GM21723 (cell line): ENCODE results near the gene GRIK4.

Experiments used
- ATAC-seq: cut with Tn5 transposase; IDR thresholded peaks from one replicate; pipeline ENCODE4 v1.9.1; 2021; ENCODE audit warnings: mild to moderate bottlenecking, moderate library complexity; ENCODE audit not compliant: unreplicated experiment

Gene GRIK4

DNA sequence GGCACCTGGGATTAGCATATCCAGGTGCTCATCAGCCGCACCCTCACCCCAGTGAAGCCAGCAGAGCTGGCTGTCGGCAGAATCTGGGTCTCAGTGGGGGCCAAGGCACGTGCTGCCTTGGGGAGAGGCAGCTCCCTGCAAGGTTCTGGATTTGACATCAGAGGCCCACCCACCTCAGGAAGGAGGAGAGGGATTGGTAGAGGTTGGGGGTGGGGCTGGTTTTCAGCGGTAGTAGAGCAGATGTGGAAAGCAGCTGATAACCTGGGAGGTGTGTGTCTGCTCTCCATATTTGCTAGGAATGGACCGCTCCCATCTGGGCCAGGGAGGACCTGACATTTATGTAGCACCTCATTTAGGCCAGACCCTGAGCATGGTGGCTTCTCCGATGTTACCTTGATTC, 147.5 kb downstream of the GRIK4 start:
- ATAC-seq, result no peak

- ATAC-seq, result no peak
These were observed 148.5 kb downstream of the GRIK4 start for GRCh38 chr11:120660024-120660565.

GRCh38 chr11:120662071-120662676, 150.6 kb downstream of the GRIK4 start:
- no peak for ATAC-seq

- ATAC-seq, result no peak
These were observed 151.6 kb downstream of the GRIK4 start for GRCh38 chr11:120663142-120663541.

DNA sequence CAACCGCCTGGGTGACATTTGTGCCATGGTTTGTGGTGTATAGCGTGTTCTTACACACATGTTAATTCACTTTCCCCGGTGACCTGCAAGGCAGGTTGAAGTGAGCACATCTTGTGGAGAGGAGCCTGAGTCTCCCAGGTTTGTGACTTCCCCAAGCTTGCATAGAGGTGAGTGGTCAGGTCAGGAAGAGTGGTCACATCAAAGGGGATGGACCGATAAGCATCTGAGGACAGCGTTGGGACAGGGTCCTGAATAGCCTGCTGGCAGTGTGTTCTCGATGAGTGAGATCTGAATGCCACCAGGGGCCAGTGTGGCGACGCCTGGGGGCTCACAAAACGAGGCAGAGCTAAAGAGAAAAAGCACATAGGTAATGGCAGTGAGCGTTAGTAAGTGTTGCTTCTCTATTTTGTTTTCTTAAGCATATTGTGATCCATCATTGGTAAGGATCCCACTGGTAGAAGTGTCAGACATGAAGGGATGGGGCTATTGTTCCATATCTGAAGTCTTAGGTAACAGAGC, 154.6 kb downstream of the GRIK4 start:
- ATAC-seq, result no peak

DNA sequence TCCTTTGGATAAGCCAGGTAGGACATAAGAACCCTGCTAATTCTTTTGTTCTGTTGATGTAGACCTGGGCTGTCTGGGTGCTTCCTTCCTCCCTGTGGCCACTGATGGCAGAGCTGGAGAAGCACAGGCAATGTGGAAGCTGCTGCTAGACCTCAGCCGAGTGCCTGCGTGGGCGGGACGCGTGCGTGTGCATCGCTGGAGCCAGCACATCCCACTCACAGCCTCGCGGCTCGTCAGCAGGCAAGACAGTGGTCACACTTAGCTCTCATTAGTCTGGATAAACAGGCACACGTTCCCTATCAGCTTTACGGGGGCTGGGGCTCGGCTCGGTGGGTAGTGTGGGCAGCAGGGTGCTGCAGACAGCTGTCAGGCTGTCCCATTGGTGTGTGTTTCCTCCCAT, 155.7 kb downstream of the GRIK4 start:
- ATAC-seq, result no peak

GRCh38 chr11:120667934-120668333, 156.4 kb downstream of the GRIK4 start:
- ATAC-seq, result no peak

GRCh38 chr11:120668537-120668936, 157.0 kb downstream of the GRIK4 start:
- ATAC-seq, result no peak

DNA sequence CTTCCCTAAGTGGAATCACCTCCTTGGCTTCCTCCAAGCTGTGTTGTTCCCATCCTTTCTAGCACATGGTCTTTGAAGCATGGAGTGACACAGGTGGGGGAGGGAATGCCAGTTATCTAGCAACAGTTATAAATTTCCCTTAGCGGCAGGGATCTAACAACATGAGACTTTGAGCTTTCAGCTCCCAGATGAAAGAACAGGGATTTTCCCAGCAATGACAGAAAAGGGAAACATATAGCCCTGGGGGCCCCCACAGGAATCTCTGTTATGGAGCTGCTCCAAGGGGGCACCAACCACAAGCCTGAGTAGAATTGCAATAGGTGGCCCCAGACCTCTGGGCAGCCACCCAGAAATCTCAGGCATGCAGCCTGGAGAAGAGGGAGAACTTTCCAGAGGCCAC, 163.0 kb downstream of the GRIK4 start:
- ATAC-seq, result no peak

- ATAC-seq, result no peak
These were observed 163.6 kb downstream of the GRIK4 start for GRCh38 chr11:120675171-120675570.

DNA sequence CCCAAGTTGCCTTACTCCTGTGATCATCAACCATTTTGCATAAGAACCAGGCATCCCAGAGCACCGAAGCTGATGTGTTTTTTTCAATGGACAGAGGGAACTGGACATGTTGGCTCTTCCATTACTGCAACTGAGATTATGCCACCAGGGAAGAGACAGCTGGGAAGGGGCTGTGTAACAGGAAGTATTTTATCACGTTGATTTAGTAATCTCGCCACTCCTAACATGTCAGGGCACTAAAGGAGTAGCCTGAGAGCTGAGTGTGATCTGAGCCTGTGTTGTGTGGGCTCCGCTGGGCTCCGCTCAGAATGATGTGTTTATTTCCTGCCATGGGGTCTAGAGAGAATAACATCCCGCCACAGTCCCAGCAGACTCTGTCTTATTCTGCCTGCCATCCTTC, 165.4 kb downstream of the GRIK4 start:
- ATAC-seq, result no peak

- ATAC-seq, result no peak
These were observed 168.8 kb downstream of the GRIK4 start for GRCh38 chr11:120680322-120680721.

GRCh38 chr11:120681434-120682331, 170.1 kb downstream of the GRIK4 start:
- no peak for ATAC-seq

- ATAC-seq, result no peak
These were observed 170.7 kb downstream of the GRIK4 start for GRCh38 chr11:120682332-120682649.

DNA sequence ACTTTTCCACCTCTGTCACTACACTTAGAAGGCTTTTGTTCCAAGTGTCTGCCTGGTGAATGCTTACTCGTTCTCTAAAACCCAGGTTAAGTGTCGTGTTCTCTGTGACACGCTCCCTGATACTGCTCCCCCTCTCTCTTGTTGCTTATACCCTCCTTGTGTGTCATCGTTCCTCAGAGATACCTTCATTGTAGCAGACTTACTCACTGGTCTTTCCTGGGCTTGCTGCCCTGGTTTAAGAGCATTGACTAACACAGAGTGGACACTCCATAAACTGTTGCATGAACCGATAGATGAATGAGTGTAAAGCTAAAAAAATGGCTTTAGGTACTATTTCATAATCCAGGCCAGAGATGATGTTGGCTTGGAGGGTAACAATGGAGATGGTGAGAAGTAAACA, 171.3 kb downstream of the GRIK4 start:
- no peak for ATAC-seq

DNA sequence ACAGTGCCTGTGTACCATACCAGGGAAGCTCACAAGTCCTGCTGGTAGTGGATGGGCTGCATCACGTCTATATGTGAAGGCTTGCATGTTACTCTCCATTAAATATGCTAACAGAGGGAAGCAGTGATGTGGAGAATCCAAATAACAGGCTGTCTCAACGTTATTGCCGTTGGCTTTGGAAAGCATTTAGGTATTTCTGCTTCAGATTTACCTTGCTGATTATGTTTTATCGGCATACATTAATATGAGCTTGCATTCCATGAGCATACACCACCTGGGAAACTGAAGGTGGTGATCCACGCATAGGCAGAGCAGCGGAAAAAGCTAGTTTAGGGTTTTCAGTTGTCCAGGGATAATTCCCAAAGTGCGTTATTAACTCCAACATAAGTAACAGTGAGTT, 175.0 kb downstream of the GRIK4 start:
- no peak for ATAC-seq

DNA sequence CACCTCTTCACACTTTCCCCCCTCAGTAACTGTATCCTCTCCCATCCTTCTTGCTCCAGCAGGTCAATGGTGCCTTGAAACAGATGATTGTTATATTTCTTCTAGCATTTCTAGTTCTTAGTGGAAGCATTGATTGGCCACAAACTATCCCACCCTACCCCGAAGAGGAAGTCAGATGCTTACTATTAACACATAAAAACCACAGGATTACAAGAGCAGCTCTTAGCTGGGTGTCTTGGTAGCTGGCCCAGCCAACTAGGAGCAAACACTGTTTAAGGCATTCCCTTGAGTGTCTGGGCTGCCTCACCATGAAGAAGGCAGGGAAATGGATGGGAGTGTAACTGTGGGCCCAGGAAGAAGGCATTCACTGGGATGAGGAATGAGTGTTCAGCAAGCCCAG, 176.6 kb downstream of the GRIK4 start:
- ATAC-seq, result no peak

DNA sequence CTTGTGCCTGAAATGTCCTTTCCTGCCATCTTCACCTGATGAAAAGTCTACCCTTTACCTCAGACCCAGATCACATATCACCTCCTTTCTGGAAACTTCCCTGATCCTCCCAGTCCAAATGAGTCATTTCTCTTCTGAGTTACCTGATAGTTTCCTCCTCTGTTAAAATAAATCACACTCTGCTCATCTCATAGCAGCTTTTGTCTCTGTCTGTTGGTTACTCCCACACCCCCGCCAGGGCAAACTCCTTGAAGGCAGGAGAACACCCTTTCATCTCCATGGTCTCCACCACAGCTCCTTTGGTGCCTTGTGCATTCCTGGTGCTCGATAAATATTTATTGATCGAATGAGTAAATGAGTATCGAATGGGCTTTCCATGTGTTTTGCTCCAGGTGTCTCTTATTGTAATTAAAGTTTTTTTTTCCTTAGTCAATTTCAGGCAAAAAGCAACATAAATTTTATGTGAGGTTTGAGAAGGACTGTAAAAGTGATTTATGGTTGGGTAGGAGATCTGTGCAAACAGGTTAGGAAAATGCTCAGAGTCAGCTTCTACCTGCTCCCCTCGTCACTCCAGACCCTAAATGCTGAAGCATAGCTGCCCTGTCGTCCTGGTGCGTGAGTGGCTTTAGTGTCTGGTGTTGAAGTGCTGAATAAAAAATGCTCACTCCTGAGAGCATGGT, 178.2 kb downstream of the GRIK4 start:
- ATAC-seq, result no peak

DNA sequence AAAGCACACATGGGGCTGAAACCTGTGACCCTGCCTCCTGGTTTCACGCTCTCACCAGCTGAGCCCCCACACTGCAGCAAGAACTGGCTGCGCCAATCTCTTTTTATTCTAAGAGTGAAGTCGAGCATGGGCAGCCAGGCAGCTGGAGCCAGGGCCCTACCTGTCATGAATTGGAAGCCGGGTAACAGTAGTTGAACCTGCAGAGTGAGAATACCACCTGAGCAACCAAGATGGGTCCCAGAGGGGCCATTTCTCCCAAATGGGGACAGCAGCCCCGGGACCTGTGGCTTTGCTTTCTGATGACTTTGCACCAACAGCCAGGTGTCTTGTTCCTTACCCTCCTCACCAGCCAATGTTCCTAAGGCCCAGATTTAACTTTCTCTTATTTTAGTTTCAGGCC, 178.9 kb downstream of the GRIK4 start:
- ATAC-seq, result no peak

DNA sequence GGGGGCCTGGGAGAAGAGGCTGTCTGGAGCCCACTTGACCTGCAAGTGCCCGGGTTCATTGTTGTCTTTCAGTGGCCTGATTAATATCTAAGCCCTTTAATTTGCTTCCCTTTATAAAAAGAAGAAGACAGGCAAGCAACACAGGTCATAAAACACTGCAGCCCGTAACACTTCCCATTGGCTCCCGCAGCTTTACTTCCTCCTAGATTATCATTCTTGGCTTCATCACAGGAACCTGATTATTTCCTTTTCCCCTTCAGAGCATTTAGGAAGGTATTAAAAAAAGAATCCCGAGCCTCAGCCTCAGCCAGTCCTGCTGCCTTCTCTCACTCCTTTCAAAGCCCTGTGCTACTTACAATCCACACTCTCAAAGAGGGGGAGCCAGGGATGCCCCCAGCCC, 183.2 kb downstream of the GRIK4 start:
- ATAC-seq, result no peak

DNA sequence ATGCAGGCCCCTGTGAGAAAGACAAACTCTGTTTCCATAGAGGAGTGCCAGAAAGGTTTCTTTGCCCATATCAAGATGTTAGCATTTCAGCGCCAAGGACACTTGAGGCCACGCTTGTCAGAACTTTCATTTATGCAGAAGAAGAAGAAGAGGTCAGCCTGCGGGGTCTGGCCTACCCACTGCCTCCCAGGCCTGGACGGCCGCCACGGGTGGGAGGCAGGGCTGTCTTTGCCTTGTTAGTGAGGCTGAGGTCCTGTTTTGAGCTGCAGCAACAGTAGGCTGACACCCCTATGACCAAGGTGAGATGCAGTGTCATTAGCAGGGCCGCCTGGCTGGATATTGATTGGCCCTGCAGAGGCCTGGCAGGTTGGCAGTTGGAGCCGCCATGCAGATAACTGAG, 183.9 kb downstream of the GRIK4 start:
- ATAC-seq, result no peak

- no peak for ATAC-seq
These were observed 184.4 kb downstream of the GRIK4 start for GRCh38 chr11:120695939-120696338.
